PC-3 (cell line): ENCODE data around the gene FAM229B.
"Not testable (repeated sequence)": the region's sequence is repeated elsewhere in the genome, so short reads cannot be mapped to it uniquely, and the experiment has no call there.

Source experiments
- CTCF ChIP-seq: fragments of 300-600 bp; sonication (generic); conservative IDR thresholded peaks from 2 replicates; pipeline ENCODE4 v1.5.1; 2017; ENCODE audit warnings: antibody characterized with exemption, low read depth, mild to moderate bottlenecking, low read length
- EZH2phosphoT487 ChIP-seq: fragments of 300-600 bp; sonication (generic); IDR thresholded peaks from 2 replicates; pipeline ENCODE4 v1.6.1; 2018; ENCODE audit warnings: mild to moderate bottlenecking, antibody characterized with exemption, low read length, borderline replicate concordance

GRCh38 chr6:112047523-112047922 lies 39.9 kb upstream of the FAM229B start:
- TF ChIP-seq EZH2phosphoT487, CTCF: not testable (repeated sequence)
